Loucy (cell line): ENCODE results near the gene ZFHX2.
A peak's percentile ranks its signal among the peaks of the same experiment; 100 is the strongest.

Experiments used
- H2AFZ ChIP-seq: fragments of 200-600 bp; sonication (generic); 2 replicates; pipeline ENCODE4 v1.6.0; 2016; ENCODE audit warnings: antibody characterized with exemption, mild to moderate bottlenecking, low read length, moderate library complexity
- H3F3A ChIP-seq: fragments of 200-600 bp; 2 replicates; pipeline ENCODE4 v1.6.0; 2016; ENCODE audit warnings: antibody characterized with exemption, low read depth, mild to moderate bottlenecking
- H3K27me3 ChIP-seq: fragments of 200-600 bp; sonication (generic); 2 replicates; pipeline ENCODE4 v1.6.1; 2014; ENCODE audit warnings: low read length, mild to moderate bottlenecking; ENCODE audit not compliant: insufficient read depth, poor library complexity, severe bottlenecking
- H3K36me3 ChIP-seq: fragments of 200-600 bp; sonication (generic); 2 replicates; pipeline ENCODE4 v1.6.1; 2016; ENCODE audit warnings: low read length; ENCODE audit not compliant: insufficient read depth
- H3K4me1 ChIP-seq: fragments of 200-600 bp; sonication (generic); 2 replicates; pipeline ENCODE4 v1.5.1; 2014; ENCODE audit warnings: low read length, mild to moderate bottlenecking; ENCODE audit not compliant: insufficient read depth, poor library complexity, severe bottlenecking
- H3K4me2 ChIP-seq: fragments of 200-600 bp; sonication (generic); 2 replicates; pipeline ENCODE4 v1.6.0; 2014; ENCODE audit warnings: antibody characterized with exemption, low read length, low read depth, mild to moderate bottlenecking; ENCODE audit not compliant: poor library complexity, severe bottlenecking
- H3K4me3 ChIP-seq: fragments of 200-600 bp; sonication (generic); 2 replicates; pipeline ENCODE4 v1.5.1; 2014; ENCODE audit warnings: low read length, mild to moderate bottlenecking, mixed read lengths; ENCODE audit not compliant: poor library complexity, severe bottlenecking
- H3K79me2 ChIP-seq: fragments of 200-600 bp; sonication (generic); 2 replicates; pipeline ENCODE4 v1.6.1; 2014; ENCODE audit warnings: low read length; ENCODE audit not compliant: insufficient read depth
- H3K9ac ChIP-seq: fragments of 200-600 bp; sonication (generic); 2 replicates; pipeline ENCODE4 v1.6.0; 2014; ENCODE audit warnings: mild to moderate bottlenecking, low read depth, low read length, moderate library complexity; ENCODE audit not compliant: poor library complexity, severe bottlenecking
- H3K9me2 ChIP-seq: fragments of 200-600 bp; sonication (generic); replicated peaks from 2 replicates; pipeline ENCODE4 v1.6.1; 2016; ENCODE audit warnings: low read depth, low read length, mixed read lengths
- H3K9me3 ChIP-seq: fragments of 200-600 bp; sonication (generic); 2 replicates; pipeline ENCODE4 v1.6.1; 2014; ENCODE audit warnings: mild to moderate bottlenecking, antibody characterized with exemption, low read length, low read depth; ENCODE audit not compliant: insufficient read depth
- H4K20me1 ChIP-seq: fragments of 200-600 bp; sonication (generic); 2 replicates; pipeline ENCODE4 v1.6.0; 2014; ENCODE audit warnings: antibody characterized with exemption, low read length, mild to moderate bottlenecking; ENCODE audit not compliant: insufficient read depth, poor library complexity, severe bottlenecking
- EZH2phosphoT487 ChIP-seq: fragments of 200-600 bp; IDR thresholded peaks from 2 replicates; pipeline ENCODE4 v1.6.1; 2018; ENCODE audit warnings: antibody characterized with exemption, mild to moderate bottlenecking, moderate library complexity, borderline replicate concordance
- TF ChIP-seq, protein P1 (sequence below): fragments of 200-600 bp; sonication (generic); conservative IDR thresholded peaks from 2 replicates; pipeline ENCODE4 v1.5.1; 2014; ENCODE audit warnings: mild to moderate bottlenecking, antibody characterized with exemption, low read length

Gene ZFHX2

DNA sequence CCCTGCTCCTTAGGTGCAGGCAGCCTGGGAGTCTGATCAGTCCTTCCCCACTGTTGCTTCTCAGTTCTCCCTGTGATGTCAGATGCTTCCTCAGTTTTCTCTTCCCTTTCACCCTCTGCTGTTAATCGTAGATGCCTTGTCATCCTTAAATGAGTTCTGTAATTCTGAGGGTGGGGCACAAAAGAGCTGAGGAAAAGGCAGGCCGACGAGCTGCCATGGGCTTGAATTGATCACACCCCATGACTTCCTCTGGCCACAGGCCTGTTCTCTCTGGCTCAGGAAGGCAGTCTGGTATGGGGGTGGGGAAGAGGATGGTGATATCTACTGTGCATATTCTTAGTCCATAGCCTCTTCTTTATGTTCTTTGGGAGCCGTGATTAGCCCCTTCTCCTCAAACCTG, 21.3 kb upstream of the ZFHX2 start:
- peaks cover 8% of the 10 kb centered on the region; the same call in 1 of the 2 replicates for H3K79me2 ChIP-seq
- H2AFZ ChIP-seq = peak overlapping the region; percentile 57
- TF ChIP-seq, protein P1, sequence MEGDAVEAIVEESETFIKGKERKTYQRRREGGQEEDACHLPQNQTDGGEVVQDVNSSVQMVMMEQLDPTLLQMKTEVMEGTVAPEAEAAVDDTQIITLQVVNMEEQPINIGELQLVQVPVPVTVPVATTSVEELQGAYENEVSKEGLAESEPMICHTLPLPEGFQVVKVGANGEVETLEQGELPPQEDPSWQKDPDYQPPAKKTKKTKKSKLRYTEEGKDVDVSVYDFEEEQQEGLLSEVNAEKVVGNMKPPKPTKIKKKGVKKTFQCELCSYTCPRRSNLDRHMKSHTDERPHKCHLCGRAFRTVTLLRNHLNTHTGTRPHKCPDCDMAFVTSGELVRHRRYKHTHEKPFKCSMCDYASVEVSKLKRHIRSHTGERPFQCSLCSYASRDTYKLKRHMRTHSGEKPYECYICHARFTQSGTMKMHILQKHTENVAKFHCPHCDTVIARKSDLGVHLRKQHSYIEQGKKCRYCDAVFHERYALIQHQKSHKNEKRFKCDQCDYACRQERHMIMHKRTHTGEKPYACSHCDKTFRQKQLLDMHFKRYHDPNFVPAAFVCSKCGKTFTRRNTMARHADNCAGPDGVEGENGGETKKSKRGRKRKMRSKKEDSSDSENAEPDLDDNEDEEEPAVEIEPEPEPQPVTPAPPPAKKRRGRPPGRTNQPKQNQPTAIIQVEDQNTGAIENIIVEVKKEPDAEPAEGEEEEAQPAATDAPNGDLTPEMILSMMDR = no peak
- no peak for TF ChIP-seq EZH2phosphoT487
- no peak overlapping the region for H3K4me2 ChIP-seq
- H3K9ac ChIP-seq = peak overlapping the region; percentile 28
- H3K27me3 ChIP-seq = no peaks in the 10 kb centered on the region
- H3K9me3 ChIP-seq = no peaks in the 10 kb centered on the region
- no peaks in the 10 kb centered on the region for H3K9me2 ChIP-seq
- H4K20me1 ChIP-seq = no peaks in the 10 kb centered on the region
- H3K4me1 ChIP-seq = peaks cover 30% of the 10 kb centered on the region
- H3K4me3 ChIP-seq = no peak overlapping the region
- H3K36me3 ChIP-seq = no peaks in the 10 kb centered on the region
- peaks cover 8% of the 10 kb centered on the region; the same call in 1 of the 2 replicates for H3F3A ChIP-seq

DNA sequence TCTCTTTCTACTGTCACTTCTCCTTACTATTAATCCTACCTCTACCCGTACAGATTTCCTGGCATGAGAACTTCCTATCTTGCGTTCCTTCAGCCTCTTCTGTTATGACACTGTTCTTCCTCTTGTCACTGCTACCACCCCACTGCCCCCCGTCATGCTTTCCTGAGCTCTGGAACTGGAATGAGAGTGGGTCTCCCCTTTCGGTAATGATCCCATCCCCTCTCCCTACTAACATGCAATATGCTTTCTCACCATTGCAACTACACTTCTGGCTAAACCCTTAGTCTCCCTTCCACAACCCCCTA, 20.9 kb upstream of the ZFHX2 start:
- peaks cover 8% of the 10 kb centered on the region; the same call in 1 of the 2 replicates for H3F3A ChIP-seq

DNA sequence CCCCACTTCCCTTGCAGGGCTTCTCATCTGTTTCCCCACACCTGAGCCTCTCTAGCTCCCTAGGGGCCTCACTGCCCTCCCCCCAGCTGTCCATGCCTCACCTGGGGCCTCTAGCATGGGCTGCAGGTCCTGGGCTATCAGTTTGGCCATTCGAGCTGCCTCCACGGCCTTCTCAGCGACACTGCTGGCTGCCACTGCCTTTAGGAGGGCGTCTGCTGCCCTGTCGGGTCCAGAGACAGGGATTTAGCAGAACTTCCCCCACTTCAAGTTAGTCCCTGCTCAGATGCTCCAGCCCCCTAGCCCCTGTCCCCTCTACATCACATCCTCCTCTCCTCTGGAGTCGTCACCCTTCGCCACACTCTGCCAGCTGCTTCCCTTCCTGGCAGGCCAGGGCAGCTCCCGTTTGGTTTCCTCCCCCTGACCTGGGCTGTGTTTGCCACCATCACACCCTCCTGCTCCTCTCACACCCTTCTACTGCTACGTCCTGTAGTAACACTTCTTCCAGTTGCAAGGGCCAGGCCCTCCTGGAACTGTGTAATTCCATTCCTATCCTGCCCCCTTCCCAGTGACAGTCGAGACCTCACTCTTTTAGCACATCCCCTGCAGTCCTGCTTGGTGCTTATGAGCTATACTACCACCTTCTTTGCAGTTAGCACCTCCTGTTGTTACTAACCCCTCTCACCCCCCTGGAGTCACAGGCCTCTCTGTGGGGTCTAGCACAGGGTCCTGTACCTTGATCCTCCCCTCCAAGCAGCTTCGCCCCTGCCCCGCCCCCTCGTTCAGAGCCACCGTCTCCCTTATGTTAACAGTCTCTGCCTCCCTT, 20.3 kb upstream of the ZFHX2 start:
- TF ChIP-seq EZH2phosphoT487 = no peak
- TF ChIP-seq, protein P1 = no peak
- Histone ChIP-seq H3K4me3 (no peak overlapping the region), H3F3A (peaks cover 8% of the 10 kb centered on the region; the same call in 1 of the 2 replicates), H3K4me1 (peaks cover 30% of the 10 kb centered on the region), H2AFZ (no peak overlapping the region), H3K9me2 (no peaks in the 10 kb centered on the region), H4K20me1 (peaks cover 2% of the 10 kb centered on the region), H3K9ac (peak overlapping the region; percentile 28), H3K27me3 (no peaks in the 10 kb centered on the region), H3K9me3 (no peaks in the 10 kb centered on the region), H3K36me3 (no peaks in the 10 kb centered on the region), H3K79me2 (peaks cover 11% of the 10 kb centered on the region), H3K4me2 (no peak overlapping the region)

More for the DNA sequence above, 20.9 kb upstream of the ZFHX2 start:
- TF ChIP-seq, protein P1 = no peak
- TF ChIP-seq EZH2phosphoT487 = no peak
- peak overlapping the region; percentile 57 for H2AFZ ChIP-seq
- H3K79me2 ChIP-seq = peaks cover 8% of the 10 kb centered on the region; the same call in 1 of the 2 replicates
- no peak overlapping the region for H3K4me2 ChIP-seq
- no peaks in the 10 kb centered on the region for H3K9me3 ChIP-seq
- peak overlapping the region; percentile 28 for H3K9ac ChIP-seq
- no peaks in the 10 kb centered on the region for H3K36me3 ChIP-seq
- no peaks in the 10 kb centered on the region for H4K20me1 ChIP-seq
- no peaks in the 10 kb centered on the region for H3K27me3 ChIP-seq
- H3K4me3 ChIP-seq = no peak overlapping the region
- no peaks in the 10 kb centered on the region for H3K9me2 ChIP-seq
- peaks cover 30% of the 10 kb centered on the region for H3K4me1 ChIP-seq
